ENCODE results near the gene PREX1. TPM values are rescaled to one million over a fixed set of nuclear protein-coding genes. Genes with fewer than 3 reads are reported as not detected.

Gene PREX1
- total RNA-seq, 2 donors from 2014 or later, result 11.5 to 21.7 TPM

DNA sequence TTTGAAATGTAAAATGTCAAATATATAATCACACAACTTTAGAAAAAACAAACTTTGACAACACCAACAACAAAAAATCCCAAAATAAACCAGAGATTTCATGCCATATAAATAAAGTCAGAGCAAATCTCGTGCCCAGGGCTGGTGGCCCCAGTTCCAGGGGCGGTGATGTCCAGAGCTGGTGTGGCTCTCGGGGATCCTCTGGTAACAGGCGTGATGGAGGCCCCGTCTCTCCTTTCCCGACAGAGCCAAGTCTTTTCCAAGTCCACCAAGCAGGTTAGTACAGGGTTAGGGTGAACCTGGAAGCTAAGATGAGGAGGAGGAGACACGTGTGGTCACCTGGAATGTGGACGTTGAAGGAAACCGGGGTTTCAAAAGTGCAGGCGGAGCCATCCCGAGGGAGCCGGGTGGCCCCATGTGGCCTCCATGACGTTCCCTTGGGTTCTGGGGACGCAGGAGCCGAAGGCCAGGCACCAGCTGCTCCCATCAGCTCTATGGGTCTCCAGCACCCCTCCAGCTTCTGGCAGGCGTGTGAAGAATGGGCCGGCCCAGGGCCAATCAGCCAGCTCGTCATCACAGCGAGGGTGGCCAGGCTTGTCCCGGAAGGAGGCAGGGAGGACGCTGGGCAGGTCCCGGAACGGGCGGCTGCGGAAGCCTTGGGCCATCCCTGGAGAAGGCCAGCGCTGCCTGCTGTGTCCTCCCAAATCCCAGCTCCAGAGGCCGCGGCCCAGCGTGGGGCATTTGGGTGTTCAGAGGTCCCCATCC is 202.5 kb downstream of the PREX1 start:
- TF ChIP-seq, protein P1, sequence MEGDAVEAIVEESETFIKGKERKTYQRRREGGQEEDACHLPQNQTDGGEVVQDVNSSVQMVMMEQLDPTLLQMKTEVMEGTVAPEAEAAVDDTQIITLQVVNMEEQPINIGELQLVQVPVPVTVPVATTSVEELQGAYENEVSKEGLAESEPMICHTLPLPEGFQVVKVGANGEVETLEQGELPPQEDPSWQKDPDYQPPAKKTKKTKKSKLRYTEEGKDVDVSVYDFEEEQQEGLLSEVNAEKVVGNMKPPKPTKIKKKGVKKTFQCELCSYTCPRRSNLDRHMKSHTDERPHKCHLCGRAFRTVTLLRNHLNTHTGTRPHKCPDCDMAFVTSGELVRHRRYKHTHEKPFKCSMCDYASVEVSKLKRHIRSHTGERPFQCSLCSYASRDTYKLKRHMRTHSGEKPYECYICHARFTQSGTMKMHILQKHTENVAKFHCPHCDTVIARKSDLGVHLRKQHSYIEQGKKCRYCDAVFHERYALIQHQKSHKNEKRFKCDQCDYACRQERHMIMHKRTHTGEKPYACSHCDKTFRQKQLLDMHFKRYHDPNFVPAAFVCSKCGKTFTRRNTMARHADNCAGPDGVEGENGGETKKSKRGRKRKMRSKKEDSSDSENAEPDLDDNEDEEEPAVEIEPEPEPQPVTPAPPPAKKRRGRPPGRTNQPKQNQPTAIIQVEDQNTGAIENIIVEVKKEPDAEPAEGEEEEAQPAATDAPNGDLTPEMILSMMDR (IDR thresholded peaks at IDR 0.05), result no peak
- no peak for DNase-seq (ENCODE audit: low spot score)

DNA sequence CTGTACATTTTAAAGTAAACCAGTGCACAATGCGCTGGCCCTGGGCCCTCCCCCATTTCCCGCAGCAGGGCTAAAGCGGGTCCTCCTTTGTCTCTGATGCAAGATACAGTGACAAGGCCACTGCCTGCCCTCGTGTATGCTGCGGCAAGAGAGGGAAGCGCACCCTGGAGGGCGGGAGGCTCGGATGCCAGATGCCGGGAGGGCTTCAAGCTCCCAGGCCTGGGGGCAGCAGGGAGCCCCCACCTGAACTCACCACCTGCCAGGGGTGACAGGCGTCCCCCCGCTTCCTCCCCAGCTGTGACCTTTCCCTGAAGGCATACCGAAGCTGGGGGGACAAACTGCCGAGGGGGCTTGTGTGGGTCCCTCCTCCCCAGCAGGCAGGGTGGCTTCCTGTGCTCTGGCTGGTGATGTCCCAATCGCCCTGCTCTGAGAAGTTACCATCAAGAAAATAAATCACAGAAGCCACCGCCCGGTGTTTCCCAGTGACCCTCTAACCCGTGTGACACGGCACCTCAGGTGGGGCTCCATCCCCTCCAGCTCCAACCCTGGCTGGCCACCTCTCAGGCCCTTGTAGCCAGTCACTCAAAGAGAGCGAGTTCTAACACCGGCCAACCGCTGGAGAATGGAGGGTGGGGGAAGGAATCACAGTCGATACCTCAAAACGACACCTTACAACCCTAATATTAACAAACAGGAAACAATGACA is 203.3 kb downstream of the PREX1 start:
- Histone ChIP-seq H3K27me3 (no peaks in the 10 kb centered on the region), H3K36me3 (no peaks in the 10 kb centered on the region), H3K4me3 (no peak overlapping the region), H3K4me1 (peaks cover 0 to 19% of the 10 kb centered on the region in 2 donors), H3K27ac (no peak overlapping the region), H3K9me3 (no peaks in the 10 kb centered on the region)
- TF ChIP-seq, protein P1 (IDR thresholded peaks at IDR 0.05), result no peak
- no peak for DNase-seq (ENCODE audit: low spot score)

More for the DNA sequence above, 202.5 kb downstream of the PREX1 start:
- H3K4me3 ChIP-seq, result no peak overlapping the region
- H3K27me3 ChIP-seq, result no peaks in the 10 kb centered on the region
- peaks cover 6% of the 10 kb centered on the region for H3K36me3 ChIP-seq
- no peaks in the 10 kb centered on the region for H3K9me3 ChIP-seq
- H3K27ac ChIP-seq, result no peak overlapping the region
- peaks cover 0 to 12% of the 10 kb centered on the region in 2 donors for H3K4me1 ChIP-seq

DNA sequence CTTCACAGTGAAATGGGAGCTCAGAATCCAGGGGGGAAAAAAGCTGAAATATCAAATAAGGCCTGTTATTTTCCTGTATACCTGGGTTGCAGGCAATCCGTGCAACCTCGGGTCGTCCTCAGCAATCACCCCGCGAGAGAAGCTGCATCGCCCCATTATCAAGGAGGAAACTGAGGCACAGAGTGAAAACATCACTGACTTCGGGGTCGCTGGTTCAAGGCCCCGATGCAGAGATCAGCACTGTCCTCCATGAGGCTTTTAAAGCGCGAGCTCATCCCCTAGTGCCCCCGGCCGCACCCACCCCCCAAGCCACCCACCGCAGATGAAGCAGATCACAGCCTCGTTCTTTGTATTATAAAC is 203.9 kb downstream of the PREX1 start:
- no peak for DNase-seq (ENCODE audit: low spot score)
- no peak overlapping the region for H3K4me3 ChIP-seq
- no peaks in the 10 kb centered on the region for H3K9me3 ChIP-seq
- no peaks in the 10 kb centered on the region for H3K36me3 ChIP-seq
- peaks cover 0 to 19% of the 10 kb centered on the region in 2 donors for H3K4me1 ChIP-seq
- no peak overlapping the region for H3K27ac ChIP-seq
- H3K27me3 ChIP-seq, result no peaks in the 10 kb centered on the region
- TF ChIP-seq, protein P1 (IDR thresholded peaks at IDR 0.05), result no peak

DNA sequence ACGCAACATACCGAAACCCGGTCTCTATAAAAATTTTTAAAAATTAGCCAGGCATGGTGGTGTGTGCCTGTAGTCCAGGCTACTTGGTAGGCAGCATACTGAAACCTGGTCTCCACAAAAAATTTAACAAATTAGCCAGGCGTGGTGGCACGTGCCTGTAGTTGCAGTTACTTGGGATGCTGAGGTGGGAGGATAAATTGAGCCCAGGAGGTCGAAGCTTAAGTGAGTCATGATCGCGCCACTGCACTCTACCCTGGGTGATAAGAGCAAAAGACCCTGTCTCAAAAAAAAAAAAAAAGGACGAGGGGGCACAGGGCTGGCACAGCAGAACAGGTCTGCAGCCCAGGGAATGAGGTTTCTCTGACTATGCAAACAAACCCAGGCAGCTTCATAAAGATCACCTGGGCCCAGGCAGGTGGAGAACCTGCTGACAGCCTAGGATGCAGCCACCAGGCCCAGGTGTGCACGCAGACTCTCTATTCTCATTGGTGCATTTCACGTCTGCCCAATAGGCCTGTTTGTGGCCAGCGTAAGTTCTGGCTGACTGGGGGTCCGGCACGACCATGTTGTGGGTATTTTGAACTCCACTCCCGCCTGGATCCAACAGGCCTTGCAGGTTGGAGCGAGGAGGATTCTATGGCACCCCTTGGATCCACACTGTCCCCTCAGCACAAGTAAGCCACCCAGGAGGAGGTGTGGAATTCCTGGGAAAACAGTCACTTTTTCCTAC is 204.5 kb downstream of the PREX1 start:
- no peak overlapping the region for H3K4me3 ChIP-seq
- no peaks in the 10 kb centered on the region for H3K36me3 ChIP-seq
- DNase-seq (ENCODE audit: low spot score), result no peak
- peaks cover 0 to 19% of the 10 kb centered on the region in 2 donors for H3K4me1 ChIP-seq
- no peak overlapping the region for H3K27ac ChIP-seq
- H3K27me3 ChIP-seq, result no peaks in the 10 kb centered on the region
- TF ChIP-seq, protein P1 (IDR thresholded peaks at IDR 0.05), result no peak
- H3K9me3 ChIP-seq, result no peaks in the 10 kb centered on the region

DNA sequence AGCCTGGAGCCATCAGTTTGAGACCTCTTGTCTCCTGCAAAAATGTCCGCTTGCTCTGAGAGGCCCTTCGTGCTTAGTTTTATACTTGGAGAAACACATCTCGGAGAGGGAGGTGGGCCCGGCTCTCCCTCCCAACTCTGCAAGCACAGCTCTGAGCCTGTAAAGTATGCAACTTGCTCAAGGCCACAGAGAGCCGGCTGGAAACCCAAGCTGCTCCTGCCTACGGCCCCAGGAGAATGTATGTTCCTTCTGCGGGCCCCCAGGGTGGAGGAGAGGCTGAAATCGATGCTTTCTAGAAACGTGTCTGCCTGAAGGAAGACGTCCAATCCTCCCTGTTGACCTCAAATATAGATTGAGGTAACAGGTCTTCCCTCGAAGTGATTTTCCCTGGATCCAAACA is 205.4 kb downstream of the PREX1 start:
- peaks cover 0 to 19% of the 10 kb centered on the region in 2 donors for H3K4me1 ChIP-seq
- no peak for DNase-seq (ENCODE audit: low spot score)
- H3K9me3 ChIP-seq, result no peaks in the 10 kb centered on the region
- no peak overlapping the region for H3K4me3 ChIP-seq
- no peaks in the 10 kb centered on the region for H3K36me3 ChIP-seq
- TF ChIP-seq, protein P1 (IDR thresholded peaks at IDR 0.05), result no peak
- no peak overlapping the region for H3K27ac ChIP-seq
- H3K27me3 ChIP-seq, result no peaks in the 10 kb centered on the region
